Fibroblast of the conjunctiva (primary cell): ENCODE measurements around the gene ARHGEF40.
"Not testable (repeated sequence)": the region's sequence is repeated elsewhere in the genome, so short reads cannot be mapped to it uniquely, and the experiment has no call there.

Experiments used
- DNase-seq: peaks from one replicate; pipeline ENCODE4 v3.0.0-alpha.2; 2010; ENCODE audit warnings: low read depth

The ARHGEF40 gene

DNA sequence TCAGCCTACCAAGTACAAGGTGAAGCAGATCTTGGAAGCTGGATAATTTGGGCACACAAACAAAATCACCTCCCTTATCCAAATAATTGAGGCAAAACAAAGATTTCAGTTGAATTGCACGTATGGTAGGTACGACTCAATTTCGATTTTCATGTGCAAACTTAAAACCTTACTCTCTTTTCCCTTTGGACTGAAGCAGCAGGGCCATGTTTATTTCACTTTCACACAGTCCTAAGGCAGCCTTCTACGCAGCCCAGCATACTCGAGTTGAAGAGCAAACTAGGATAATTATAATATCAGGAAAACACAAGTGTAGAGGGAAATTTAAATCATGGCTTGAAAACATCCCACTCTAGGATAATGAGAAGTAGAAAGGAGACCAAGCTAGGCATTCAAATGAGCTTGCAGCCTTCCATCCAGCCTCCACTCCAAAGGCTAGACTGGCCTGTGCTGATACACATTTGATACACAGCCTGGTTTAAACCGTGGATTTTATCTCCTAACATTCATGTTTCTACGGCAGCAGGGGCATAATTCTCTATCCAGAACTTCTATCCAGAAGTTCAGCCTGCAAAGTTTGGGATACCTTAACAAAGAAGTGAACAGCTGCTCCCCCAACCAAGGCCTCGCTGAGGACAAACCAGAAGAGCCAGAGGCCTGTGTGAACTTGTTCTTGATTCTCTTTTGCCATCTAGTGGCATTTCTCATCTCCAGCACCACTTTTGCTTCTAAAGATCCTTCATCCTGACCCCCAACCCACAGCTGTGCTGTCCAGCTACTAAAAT lies 30.3 kb upstream of the ARHGEF40 start:
- DNase-seq: peak; percentile 49

DNA sequence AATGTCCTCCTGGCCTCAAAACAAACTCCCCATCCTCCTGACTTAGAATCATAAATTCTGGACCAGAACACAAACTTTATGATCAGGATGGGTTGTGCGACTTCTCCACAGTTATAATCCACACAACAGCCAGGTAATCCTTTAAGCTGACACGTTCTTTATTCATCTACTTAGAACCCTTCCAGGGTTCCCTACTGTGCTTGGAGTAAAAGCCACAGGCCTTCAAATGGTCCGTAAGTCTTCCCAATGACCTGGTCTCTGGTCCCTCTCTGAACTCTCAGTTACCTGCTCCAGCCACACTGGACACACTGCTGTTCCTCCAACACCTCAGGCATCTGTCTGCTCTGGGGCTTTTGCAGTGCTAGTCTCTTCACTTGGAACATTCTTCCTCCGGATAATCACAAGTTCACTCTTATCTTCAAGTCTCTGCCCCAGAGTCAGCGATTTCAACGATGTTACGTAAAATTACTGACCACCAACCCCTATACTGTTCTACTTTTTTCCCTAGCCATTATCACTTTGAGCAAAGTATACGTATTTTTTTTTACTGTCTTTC lies 29.7 kb upstream of the ARHGEF40 start:
- no peak for DNase-seq

DNA sequence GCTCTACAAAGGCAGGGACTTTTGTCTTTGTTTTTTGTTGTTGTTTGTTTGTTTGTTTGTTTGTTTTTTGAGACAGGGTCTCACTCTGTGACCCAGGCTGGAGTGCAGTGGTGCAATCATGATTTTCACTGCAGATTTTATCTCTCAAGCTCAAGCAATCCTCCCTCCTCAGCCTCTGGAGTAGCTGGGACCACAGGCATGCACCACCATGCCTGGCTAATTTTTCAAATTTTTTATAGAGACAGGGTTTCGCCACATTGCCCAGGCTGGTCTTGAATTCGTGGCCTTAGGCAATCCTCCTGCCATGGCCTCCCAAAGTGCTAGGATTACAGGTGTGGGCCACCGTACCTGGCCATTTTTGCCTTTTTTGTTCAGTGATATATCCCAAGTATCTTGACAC lies 29.2 kb upstream of the ARHGEF40 start:
- not testable (repeated sequence) for DNase-seq

DNA sequence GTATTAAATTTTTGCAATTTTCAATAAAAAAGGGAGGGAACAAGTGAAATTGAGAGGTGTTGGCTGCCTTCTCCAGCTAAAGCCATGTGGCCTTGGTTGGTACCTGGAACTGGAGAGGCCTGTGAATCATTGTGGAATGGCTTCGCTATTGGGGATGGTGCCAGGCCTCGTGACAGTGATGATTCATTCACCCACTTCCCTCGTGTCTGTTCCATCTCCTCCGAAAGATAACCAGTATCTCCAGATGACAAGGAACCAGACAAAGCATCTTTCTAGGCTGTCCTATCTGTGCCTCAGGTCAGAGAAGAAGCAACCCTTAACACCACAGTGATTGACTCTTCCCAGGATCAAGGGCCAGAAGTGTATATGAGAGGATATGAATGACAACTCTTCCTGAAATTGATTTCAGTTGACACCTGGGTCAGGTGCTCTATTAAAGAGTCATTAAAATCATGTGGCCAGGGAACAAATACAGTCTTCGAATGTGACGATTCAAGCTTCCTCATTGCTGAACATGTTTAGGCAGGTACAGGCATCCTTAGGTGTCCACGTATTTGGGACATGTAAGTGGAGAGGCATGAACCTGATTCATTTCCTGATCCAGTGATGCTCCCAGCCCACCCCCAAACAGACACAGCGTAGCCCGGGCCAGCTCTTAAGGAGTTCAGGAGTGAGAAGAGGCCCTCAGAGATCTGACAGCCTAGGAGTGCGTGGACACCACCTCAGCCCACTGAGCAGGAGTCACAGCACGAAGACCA lies 28.2 kb upstream of the ARHGEF40 start, which contains the start of gene RNASE7:
TSS of gene RNASE7 (plus strand) at position 687 of the 758 bp plus-strand sequence. CDS start 631 bp downstream, outside the sequence.
- no peak for DNase-seq

DNA sequence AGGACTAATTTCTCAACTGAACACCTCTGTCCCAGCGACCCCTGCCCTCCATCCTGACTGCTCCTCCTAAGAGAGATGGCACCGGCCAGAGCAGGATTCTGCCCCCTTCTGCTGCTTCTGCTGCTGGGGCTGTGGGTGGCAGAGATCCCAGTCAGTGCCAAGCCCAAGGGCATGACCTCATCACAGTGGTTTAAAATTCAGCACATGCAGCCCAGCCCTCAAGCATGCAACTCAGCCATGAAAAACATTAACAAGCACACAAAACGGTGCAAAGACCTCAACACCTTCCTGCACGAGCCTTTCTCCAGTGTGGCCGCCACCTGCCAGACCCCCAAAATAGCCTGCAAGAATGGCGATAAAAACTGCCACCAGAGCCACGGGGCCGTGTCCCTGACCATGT lies 27.2 kb upstream of the ARHGEF40 start:
- no peak for DNase-seq

DNA sequence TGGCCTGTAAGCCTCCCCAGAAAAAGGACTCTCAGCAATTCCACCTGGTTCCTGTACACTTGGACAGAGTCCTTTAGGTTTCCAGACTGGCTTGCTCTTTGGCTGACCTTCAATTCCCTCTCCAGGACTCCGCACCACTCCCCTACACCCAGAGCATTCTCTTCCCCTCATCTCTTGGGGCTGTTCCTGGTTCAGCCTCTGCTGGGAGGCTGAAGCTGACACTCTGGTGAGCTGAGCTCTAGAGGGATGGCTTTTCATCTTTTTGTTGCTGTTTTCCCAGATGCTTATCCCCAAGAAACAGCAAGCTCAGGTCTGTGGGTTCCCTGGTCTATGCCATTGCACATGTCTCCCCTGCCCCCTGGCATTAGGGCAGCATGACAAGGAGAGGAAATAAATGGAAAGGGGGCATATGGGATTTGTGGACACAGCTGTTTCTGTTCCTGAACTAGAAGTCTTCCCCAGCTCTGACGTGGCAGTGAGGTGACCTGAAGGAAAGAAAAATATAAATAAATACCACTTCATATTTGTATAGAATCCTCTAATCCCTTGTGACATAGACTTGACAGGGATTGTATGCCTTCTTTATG lies 26.6 kb upstream of the ARHGEF40 start:
- no peak for DNase-seq

DNA sequence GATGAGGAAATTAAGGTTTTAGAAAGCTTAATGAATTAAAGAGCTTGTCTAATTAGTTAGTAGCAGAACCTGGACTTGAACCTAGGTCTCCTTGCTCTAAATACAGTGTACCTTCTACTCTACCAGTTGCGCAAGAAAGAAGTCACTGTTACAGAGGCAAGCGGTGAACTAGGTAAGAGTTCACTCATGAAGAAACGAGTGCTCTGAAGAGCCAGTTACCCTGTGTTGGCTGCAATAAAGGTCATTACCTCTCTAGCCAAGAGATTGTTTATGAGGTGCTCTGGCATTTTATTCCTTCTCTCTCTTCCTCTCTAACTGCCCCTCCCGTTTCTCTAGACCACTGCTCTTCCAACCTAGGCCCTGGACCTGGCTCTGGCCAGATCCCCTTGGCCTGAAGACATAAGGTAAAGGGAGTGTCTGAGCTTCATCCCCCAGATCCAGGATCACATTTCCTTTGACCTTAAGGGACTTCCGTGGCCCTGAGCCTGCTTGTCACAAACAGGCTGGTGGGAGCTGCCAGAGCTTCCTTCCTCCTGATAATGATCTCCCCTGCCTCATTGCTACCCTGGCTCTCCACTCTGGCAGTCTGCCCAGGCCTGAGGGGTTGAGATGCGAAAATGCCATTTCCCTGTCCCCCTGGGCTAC lies 26.0 kb upstream of the ARHGEF40 start:
- DNase-seq: no peak

DNA sequence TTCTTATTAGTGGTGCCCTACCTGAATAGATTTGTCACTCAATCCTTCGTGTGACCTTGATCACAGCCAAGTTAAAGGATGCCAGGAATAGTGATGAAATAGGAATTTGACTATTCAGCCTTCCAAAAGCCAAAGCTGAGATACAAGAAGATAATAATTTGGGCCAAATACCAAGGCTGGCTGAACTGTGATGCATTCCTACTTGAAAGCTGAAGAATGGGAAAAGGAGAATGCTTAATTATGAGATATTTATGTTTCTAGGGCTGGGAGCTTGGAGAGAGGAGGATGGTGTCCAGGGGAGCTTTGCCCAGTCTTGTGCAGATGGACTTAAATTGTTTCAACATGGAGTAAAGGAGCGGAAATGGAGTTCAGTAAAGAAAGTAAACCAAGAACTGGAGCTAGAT lies 22.7 kb upstream of the ARHGEF40 start:
- no peak for DNase-seq

DNA sequence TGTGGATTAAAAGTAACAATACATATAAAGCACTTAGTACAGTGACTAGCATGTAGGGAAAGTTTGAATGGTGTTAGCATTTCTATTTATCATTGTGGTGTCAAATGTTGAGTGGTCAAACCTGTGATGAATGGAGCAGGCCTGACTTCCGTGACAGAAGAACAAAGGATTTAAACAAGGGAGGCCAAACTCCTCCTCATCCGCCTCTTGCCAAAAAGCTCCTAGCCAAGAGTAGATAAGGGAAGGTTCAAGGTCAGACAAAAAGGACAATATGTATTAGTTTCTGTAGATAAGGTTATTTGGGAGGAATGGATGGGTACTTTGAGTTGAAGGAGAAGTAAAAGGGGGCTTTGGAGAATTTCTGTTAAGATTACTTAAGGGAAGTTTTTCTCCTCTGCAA lies 21.5 kb upstream of the ARHGEF40 start:
- DNase-seq: no peak

DNA sequence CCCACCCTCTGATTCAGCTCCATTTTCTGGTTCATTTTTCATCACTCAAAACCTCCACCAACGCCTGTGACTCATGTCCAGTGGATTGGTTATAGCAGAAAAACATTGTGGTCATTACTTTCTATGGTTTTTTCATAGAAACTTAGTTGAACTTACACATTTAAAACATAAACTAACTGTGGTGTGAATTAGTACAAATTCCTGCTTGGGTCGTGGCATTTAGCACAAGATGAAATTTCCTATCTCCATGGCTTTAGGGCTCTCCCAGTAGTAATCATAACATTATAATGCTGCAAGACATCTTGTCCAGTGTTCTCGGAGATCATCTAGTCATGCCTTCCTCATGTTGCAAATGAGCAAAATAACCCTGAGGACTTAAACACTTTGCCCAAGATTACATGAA lies 20.8 kb upstream of the ARHGEF40 start:
- DNase-seq: no peak

DNA sequence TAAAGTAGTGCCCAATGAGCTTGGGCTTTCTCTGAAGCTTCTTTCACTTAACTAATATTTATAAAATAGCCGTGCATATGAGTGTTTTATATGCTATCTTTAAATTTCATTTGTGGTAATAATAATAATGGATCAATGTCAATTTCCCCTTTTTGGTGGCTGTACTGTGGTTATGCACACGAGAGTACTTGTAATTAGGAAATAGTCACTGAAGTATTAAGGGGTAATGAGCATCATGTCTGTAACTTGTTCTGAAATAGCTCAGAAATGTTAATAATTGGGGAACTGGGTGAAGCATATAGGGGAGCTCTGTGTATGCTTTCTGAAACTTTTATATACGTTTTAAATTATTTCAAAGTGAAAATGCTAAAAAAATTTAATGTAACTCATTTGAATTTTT lies 19.5 kb upstream of the ARHGEF40 start:
- DNase-seq: no peak

DNA sequence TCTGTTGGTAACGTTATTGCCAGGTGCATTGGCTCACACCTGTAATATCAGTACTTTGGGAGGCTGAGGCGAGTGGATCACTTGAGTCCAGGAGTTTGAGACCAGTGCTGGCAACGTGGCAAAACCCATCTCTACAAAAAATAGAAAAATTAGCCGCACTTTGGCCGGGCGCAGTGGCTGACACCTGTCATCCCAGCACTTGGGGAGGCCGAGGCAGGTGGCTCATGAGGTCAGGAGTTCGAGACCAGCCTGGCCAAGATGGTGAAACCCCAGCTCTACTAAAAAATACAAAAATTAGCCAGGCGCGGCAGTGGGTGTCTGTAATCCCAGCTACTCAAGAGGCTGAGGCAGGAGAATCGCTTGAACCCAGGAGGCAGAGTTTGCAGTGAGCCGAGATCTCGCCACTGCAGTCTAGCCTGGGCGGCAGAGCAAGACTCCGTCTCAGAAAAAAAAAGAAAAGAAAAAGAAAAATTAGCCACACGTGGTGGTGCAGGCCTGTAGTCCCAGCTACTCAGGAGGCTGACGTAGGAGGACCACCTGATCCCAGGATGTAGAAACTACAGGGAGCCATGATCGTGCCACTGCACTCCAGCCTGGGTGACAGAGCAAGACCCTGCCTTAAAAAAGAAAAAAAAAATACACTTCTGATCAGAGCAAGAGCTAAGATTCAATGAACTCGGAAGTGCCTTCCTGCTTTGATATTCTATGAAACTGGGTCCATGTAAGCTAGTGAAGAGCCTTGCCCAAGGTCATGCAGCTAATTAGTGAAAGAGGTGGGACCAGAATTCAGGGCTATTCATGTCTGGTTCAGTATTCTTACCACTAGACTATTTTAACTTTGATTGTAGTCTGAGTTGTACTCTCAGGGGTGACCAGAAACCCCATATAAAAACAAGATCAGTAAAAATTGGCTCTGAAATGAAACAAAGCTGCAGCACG lies 16.7 kb upstream of the ARHGEF40 start:
- no peak for DNase-seq

DNA sequence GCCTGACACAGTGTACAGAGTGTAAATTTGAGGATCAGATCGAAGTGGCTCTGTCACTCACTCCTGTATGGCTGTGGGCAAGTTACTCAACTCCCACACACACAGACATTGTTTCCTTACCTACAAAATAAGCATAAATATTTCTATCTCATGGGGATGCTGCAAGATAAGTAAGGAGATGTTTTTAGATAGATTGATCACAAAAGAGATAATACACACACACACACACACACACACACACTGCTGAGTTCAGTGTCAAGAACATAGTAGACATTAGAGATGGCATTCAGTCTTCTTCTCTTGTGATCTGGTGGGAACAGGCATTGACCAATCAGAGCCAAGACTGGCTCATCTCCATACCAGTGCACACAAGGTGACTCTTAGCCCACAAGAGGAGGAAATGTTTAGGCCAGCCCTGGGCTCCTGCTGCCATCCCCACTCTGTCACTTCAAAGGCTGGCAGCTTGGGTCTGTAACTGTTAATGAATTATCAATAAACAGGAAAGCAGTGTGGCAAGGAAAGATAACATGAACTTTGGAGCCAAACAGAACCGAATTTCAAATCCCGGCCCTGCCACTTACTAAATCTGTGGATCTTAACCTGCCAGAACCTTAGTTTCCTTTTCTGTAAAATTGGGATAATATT lies 15.9 kb upstream of the ARHGEF40 start:
- DNase-seq: no peak

DNA sequence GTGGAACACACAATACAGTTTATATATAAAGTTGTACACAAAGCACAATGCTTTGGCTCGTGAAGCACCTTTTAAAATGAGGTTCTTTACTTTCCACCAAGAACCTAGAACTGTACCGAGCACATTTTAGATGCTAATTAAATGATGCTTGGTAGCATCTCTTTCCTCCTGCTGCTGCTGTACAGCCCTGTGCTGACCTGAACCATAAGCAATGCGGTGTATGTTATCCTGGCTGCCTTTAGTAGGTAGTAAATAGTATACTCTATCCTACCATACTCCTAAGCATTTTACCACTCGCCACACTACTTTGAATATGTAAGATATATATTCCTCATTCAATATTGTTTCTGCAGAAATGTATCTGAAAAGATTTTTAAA lies 15.3 kb upstream of the ARHGEF40 start:
- DNase-seq: no peak

DNA sequence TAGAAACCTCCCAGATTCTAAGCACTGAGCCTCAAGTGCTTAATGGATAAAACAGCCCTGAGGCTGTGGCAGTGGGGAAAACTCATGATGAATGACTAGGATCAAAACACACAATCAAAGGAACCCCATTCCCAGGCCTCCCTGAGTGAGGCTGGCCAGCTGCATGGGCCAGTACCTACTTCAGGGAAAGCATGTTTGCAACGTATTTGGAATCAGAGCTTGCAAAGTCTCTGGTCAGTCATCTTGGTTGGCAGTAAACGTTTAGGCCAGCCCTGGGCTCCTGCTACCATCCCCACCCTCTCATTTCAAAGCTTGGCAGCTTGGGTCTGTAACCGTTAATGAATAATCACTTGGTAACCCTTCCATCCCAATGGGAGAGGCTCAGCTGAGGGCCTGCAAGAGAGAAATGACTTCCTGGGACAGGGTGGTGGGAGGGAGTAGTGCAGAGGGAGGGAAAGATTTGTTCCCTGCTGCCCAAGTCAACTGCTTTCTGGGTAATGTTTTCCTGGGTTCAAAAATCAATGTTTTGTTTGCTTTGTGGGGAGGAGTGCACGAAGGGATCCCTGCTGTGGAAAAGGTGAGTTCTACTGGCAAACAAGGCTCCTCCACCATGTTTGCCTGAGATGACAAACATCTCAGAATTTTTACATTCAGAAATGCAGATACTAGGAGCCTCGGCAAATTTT lies 14.5 kb upstream of the ARHGEF40 start:
- DNase-seq: no peak

DNA sequence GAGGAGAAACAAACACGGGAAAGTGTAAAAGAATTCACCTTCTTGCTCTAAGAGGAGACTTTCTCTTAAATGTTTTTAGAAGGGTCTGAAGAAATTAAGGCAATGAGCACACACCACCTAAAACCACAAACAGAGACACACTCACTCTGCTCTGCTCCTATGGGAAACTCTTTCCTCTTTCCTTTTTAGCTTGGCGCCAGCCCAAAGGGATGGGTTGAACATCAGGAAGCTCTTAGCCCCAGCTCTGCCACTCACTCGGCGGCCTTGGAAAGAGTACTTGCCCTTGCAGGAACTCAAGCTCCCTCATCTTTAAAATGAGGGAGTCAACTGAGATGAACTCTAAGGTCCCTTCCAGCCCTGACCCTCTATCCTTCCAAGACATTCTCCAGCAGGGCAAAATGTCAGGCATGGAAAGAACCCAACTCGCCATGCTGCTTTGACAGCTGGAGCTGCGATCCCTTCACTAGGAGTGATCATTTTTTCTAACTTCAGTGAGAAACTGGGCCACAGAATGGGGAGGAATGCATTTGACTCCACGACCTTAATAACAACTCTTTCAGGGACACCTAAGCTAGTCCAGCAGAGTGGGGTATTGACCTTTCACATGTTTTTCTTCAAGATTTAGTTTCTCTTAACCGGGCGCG lies 13.5 kb upstream of the ARHGEF40 start:
- no peak for DNase-seq

DNA sequence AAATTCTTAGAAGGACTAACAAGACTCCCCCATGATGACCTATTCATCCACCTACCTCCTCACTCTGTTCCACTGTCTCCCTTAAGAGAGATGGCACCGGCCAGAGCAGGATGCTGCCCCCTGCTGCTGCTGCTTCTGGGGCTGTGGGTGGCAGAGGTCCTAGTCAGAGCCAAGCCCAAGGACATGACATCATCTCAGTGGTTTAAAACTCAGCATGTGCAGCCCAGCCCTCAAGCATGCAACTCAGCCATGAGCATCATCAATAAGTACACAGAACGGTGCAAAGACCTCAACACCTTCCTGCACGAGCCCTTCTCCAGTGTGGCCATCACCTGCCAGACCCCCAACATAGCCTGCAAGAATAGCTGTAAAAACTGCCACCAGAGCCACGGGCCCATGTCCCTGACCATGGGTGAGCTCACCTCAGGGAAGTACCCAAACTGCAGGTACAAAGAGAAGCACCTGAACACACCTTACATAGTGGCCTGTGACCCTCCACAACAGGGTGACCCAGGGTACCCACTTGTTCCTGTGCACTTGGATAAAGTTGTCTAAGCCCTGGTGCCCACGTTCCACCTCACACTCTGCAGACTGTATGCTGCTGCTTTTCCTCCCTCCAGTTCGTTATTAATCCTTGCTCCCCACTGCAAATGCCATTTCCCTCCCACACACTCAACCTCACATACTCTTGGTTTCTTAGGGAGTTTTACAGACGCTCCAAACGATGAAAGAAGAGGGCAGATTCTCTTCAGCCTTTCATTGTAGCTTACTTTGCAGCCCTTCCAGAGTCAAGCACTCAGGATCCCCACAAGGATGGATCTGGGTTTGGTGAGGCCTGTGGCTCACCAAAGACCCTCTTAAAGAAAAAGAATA lies 12.1 kb upstream of the ARHGEF40 start, which contains the start of gene RNASE8:
TSS of gene RNASE8 (plus strand) at position 20 of the 873 bp plus-strand sequence. CDS start at position 91, 71 bp downstream.
- DNase-seq: no peak

DNA sequence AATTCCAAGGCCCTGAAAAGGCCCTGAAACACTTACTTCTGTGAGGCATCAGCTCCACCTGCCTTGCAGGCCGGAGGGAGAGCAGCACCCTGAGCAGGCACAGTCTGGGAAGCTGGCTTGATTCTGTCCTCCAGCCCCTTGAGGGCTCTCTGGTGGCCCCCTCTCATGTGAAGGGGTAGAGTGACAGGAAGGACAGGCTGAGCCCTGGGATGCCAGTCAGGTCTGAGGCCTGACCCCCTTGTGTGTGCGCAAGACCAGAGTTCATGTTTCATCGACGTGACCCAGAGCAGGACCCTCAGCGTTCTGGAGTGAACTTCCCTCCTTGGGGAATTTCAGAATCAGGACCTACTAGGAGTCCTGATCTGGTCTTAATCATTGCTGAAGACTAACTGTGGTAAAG lies 11.2 kb upstream of the ARHGEF40 start:
- no peak for DNase-seq
